Ishikawa (cell line): ENCODE measurements around the gene TBC1D13.

Experiments
- CEBPB ChIP-seq: IDR thresholded peaks from 2 replicates; pipeline ENCODE4 v1.6.1; 2012
- CREB1 ChIP-seq: IDR thresholded peaks from 2 replicates; pipeline ENCODE4 v1.6.1; 2012; ENCODE audit warnings: low read depth
- EGR1 ChIP-seq: IDR thresholded peaks from 2 replicates; pipeline ENCODE4 v1.6.1; 2012
- EP300 ChIP-seq: IDR thresholded peaks from 2 replicates; pipeline ENCODE4 v1.6.1; 2012; ENCODE audit warnings: borderline replicate concordance
- FOXM1 ChIP-seq: IDR thresholded peaks from 2 replicates; pipeline ENCODE4 v1.6.1; 2012; ENCODE audit warnings: low read depth, borderline replicate concordance
- MAX ChIP-seq: IDR thresholded peaks from 2 replicates; pipeline ENCODE4 v1.6.1; 2012
- NFIC ChIP-seq: IDR thresholded peaks from 2 replicates; pipeline ENCODE4 v1.6.1; 2012
- RAD21 ChIP-seq: IDR thresholded peaks from 2 replicates; pipeline ENCODE4 v1.6.1; 2012; ENCODE audit warnings: low read depth
- REST ChIP-seq: IDR thresholded peaks from 2 replicates; pipeline ENCODE4 v1.6.1; 2012; ENCODE audit warnings: low read depth, mild to moderate bottlenecking
- TAF1 ChIP-seq: IDR thresholded peaks from 2 replicates; pipeline ENCODE4 v1.6.1; 2012; ENCODE audit warnings: low read depth, mild to moderate bottlenecking
- TCF12 ChIP-seq: IDR thresholded peaks from 2 replicates; pipeline ENCODE4 v1.6.1; 2012; ENCODE audit warnings: low read depth
- TEAD4 ChIP-seq: IDR thresholded peaks from 2 replicates; pipeline ENCODE4 v1.6.1; 2012
- USF1 ChIP-seq: IDR thresholded peaks from 2 replicates; pipeline ENCODE4 v1.6.1; 2012
- YY1 ChIP-seq: IDR thresholded peaks from 2 replicates; pipeline ENCODE4 v1.6.1; 2012; ENCODE audit warnings: low read depth
- ZBTB7A ChIP-seq: IDR thresholded peaks from 2 replicates; pipeline ENCODE4 v1.6.1; 2012; ENCODE audit warnings: low read depth

Gene TBC1D13

GRCh38 chr9:128835246-128836210 is 48.5 kb downstream of the TBC1D13 start:
- TF ChIP-seq REST: no peak
- no peak for TF ChIP-seq TAF1
- TF ChIP-seq NFIC: no peak
- no peak for TF ChIP-seq ZBTB7A
- TF ChIP-seq CEBPB: no peak
- no peak for TF ChIP-seq FOXM1
- no peak for TF ChIP-seq USF1
- no peak for TF ChIP-seq YY1
- TF ChIP-seq CREB1: no peak
- no peak for TF ChIP-seq EP300
- TF ChIP-seq EGR1: no peak
- TF ChIP-seq MAX: no peak
- no peak for TF ChIP-seq TCF12
- TF ChIP-seq TEAD4: no peak
- no peak for TF ChIP-seq RAD21

- no peak for TF ChIP-seq CREB1
- no peak for TF ChIP-seq YY1
- no peak for TF ChIP-seq FOXM1
- TF ChIP-seq USF1: no peak
- no peak for TF ChIP-seq TAF1
- TF ChIP-seq NFIC: no peak
- TF ChIP-seq EP300: no peak
- TF ChIP-seq MAX: no peak
- no peak for TF ChIP-seq CEBPB
- no peak for TF ChIP-seq EGR1
- no peak for TF ChIP-seq TEAD4
- TF ChIP-seq ZBTB7A: no peak
- TF ChIP-seq TCF12: no peak
- no peak for TF ChIP-seq RAD21
- no peak for TF ChIP-seq REST
Observed at GRCh38 chr9:128836509-128837145, 49.6 kb downstream of the TBC1D13 start.

- TF ChIP-seq CREB1: no peak
- no peak for TF ChIP-seq YY1
- no peak for TF ChIP-seq NFIC
- TF ChIP-seq REST: no peak
- no peak for TF ChIP-seq EP300
- no peak for TF ChIP-seq TCF12
- TF ChIP-seq MAX: no peak
- TF ChIP-seq RAD21: no peak
- no peak for TF ChIP-seq USF1
- TF ChIP-seq TAF1: no peak
- no peak for TF ChIP-seq CEBPB
- no peak for TF ChIP-seq FOXM1
Observed at GRCh38 chr9:128838338-128838737, 51.3 kb downstream of the TBC1D13 start.
